Activated CD8-positive, alpha-beta memory T cell treated with anti-CD3 and anti-CD28 coated beads for 48 hours (primary cell): ENCODE measurements around the gene PRR18.

Experiments
- DNase-seq, 3 experiments: peaks; one replicate each; pipeline ENCODE4 v3.0.0-alpha.2; 2020; ENCODE audit warnings: low read depth in 2 of 3, low spot score in 2 of 3

The PRR18 gene

DNA sequence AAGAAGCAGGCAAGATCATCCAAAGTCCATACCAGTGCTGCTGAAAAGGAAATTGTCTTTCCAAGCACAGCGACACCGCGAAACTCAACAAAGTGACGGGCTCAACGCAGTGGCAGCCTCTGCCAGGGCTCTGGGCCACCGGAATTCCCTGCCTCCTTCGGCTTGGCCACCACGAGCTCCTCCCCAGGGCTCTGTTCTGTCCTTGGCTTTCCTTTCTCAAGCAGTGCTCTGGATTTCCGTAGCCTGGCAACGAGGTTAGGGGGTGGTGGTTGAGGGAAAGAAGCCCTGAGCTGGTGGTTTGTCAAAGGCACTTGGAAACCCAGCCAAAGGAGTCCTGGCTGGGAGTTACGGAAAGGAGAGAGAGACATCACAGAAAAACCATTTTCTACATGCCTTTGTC, 31.2 kb downstream of the PRR18 start:
- no peak for DNase-seq

GRCh38 chr6:166275714-166276166, 32.5 kb downstream of the PRR18 start:
- peak; percentile 52 to 80 (median 71) for DNase-seq

- DNase-seq: no peak
Observed at GRCh38 chr6:166274739-166275370, 33.3 kb downstream of the PRR18 start.

DNA sequence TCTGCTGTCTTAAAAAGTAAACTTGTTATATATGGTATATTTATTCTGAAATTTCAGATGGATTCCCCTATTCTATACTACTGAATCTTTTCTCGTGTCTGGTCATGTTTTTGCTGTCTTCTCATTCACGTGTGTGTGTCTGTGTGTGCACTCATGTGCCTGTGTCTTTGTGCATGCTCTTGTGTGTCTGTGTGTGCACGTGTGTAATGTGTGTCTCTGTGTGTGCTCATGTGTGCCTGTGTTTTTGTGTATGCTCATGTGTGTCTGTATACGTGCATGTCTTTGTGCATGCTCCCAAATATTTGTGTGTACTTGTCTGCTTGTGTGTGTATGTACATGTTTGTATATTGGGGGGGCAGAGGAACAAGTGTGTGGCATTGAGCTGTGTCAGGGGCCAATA, 34.0 kb downstream of the PRR18 start:
- DNase-seq: no peak

DNA sequence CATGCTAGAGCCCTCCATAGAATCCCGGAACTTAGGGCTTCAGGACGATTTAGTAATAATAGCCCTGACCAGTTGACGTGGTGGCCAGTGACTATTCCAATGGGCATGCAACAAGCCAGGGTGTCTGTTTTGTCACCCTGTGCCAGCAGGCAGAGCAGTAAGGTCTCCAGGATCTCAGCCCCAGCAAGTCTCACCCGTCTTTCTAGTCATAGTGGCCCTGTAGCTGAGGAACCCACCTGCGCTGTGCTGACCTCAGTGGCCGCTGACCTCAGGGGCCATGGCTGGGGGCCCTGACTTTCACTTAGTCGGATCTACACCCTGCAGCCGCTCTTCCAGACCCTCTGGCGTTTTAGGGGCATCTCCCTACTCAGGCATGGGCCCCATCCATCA, 36.8 kb downstream of the PRR18 start:
- DNase-seq: no peak

- no peak for DNase-seq
Observed at GRCh38 chr6:166270706-166271375, 37.4 kb downstream of the PRR18 start.

DNA sequence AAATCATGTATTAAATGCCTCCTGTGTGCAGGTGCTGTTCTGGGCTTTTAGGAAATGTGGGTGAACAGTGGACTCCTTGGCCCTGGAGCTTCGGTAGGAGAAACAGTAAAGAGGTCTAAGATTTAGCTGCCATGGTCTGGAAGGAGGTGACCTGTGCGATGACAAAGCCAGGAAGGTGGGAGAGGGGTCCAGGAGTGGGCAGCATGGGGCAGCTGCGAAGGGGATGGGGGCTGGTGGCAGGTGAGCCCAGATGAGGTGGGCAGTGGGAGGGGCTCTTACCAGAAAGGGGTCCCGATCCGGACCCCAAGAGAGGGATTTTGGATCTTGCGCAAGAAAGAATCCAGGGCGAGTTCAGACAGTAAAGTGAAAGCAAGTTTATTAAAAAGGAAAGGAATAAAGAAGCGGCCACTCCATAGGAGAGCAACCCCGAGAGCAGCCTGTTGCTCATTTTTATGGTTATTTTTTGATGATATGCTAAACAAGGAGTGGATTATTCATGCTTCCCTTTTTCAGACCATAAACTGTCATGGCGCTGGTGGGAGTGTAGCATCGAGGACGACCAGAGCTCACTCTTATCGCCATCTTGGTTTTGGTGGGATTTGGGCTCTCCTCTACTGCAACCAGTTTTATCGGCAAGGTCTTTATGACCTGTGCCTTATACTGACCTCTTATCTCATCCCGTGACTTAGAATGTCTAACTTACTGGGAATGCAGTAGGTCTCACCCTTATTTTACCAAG, 38.7 kb downstream of the PRR18 start:
- no peak for DNase-seq

- no peak for DNase-seq
Observed at GRCh38 chr6:166268431-166268830, 39.8 kb downstream of the PRR18 start.

DNA sequence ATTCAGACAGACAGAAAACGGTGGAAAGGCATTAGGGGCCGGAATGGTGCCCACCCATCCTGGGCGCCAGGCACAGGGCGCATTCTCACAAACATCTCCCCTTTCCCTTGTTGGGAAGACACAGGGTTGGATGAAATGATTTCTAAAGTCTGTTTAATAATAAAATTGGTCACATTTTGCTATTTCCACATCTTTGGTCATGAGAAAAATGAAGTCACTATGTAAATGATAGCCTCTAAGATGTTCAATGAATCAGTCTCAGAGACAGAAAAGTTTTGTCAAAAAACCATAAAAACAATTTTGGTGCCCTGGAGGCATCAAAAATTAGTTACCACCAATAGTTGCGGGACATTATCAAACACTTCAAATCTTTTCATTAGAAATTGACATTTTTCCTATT, 40.7 kb downstream of the PRR18 start:
- DNase-seq: no peak

GRCh38 chr6:166266336-166266735, 41.9 kb downstream of the PRR18 start:
- no peak for DNase-seq

DNA sequence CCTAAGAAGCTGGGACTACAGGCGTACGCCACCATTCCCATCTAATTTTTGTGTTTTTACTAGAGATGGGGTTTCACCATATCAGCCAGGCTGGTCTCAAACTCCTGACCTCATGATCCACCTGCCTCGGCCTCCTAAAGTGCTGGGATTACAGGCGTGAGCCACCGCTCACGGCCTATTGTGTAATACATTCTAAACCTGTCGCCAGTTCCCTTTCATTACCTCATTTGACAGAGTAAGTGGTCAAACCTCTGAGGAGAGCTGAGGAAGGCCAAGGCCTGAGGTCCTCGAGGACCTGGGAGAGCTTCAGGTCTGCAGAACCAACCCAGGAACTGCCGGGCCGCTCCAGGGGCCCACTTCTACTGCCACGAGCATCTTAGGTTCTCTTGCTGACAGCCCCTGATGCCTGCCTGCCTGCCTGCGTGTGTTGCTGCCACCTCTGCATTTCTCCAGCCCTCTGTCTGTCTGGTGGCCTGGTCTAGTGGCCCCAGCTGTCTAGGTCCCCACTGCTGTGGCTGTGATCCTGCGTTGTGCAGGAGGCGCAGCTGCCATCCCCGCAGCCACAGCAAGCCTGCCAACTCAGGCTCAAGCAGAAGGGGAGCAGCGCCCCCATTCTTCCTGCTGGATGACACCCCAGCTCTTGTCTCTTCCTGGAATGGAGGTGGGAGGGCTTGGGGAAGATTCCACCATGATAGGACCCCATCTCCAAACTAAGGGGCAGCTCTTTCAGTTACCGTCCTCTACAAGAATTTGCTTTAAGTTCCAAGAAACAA, 45.3 kb downstream of the PRR18 start:
- DNase-seq: no peak

DNA sequence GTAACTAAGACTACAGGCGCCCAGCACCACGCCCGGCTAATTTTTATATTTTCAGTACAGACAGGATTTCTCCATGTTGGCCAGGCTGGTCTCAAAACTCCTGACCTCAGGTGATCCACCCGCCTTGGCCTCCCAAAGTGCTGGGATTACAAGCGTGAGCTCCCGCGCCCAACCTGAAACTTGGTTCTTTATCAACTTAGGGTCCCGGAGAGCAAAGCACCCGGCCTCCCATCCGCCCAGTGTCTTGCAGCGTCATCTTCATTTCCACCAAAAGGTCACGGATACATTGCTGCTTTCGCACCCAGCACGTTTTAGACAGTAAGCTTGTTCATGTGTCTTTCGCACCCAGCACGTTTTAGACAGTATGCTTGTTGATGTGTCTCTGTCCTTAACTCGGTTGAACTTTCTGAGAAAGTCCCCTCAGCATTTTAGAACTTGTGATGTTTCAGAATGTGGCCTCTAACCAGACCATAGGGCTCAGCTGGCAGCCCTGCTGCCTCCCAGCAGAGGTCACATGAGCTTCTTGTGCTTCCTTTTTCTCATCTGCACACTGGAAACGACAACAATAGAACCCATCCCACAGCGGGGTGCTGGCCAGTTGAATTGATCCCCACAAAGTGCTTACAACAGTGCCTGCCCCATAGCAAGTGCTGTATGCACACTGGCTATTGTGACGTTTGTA, 48.8 kb downstream of the PRR18 start:
- no peak for DNase-seq

- DNase-seq: no peak
Observed at GRCh38 chr6:166258854-166259276, 49.3 kb downstream of the PRR18 start.

GRCh38 chr6:166257911-166258318, 50.3 kb downstream of the PRR18 start:
- DNase-seq: no peak
